Prostate gland (tissue), 2 donors: ENCODE results near the gene NLRP4. TPM values are rescaled to one million over a fixed set of nuclear protein-coding genes. Genes with fewer than 3 reads are reported as not detected.

Experiments
- DNase-seq: peaks from one replicate; pipeline ENCODE4 v3.0.0-alpha.2; 2019; ENCODE audit warnings: low spot score
- H3K27ac ChIP-seq, 2 donors: fragments of 200-600 bp; sonication (generic); 2 replicates each; pipeline ENCODE4 v1.5.1; 2017 to 2019
- H3K27me3 ChIP-seq: fragments of 200-600 bp; sonication (generic); replicated peaks from 2 replicates; pipeline ENCODE4 v1.5.1; 2019; ENCODE audit not compliant: insufficient read depth
- H3K36me3 ChIP-seq, 2 donors: fragments of 200-600 bp; sonication (generic); 1 replicate in 1 of 2; 2 replicates in 1 of 2; pipeline versions ENCODE4 v1.5.1 to v1.8.1; 2017 to 2019
- H3K4me1 ChIP-seq: fragments of 200-600 bp; sonication (generic); replicated peaks from 2 replicates; pipeline ENCODE4 v1.5.1; 2019
- H3K4me3 ChIP-seq, 2 donors: fragments of 200-600 bp; sonication (generic); 2 replicates each; pipeline ENCODE4 v1.5.1; 2017 to 2019
- H3K9me3 ChIP-seq: fragments of 200-600 bp; sonication (generic); 2 replicates; pipeline ENCODE4 v1.5.1; 2017
- CTCF ChIP-seq, 4 experiments: fragments of 200-600 bp in 2 of 4; fragments of 450-650 bp in 2 of 4; sonication (generic) in 2 of 4; IDR thresholded peaks; 1 replicate in 3 of 4; 2 replicates in 1 of 4; pipeline ENCODE4 v1.5.1; 2016 to 2019; ENCODE audit warnings: antibody characterized with exemption in 4 of 4, mild to moderate bottlenecking in 2 of 4, moderate library complexity in 2 of 4
- POLR2A ChIP-seq: fragments of 450-650 bp; IDR thresholded peaks from one replicate; pipeline ENCODE4 v1.6.1; 2016; ENCODE audit warnings: antibody characterized with exemption, mild to moderate bottlenecking
- POLR2AphosphoS5 ChIP-seq: sonication (generic); formaldehyde crosslinking; IDR thresholded peaks from one replicate; pipeline ENCODE4 v1.6.1; 2017; ENCODE audit warnings: antibody characterized with exemption
- WGBS: methylation state at CpG from one replicate; pipeline ENCODE4 v1.1.5; 2018; 5-methylcytosine and 5-hydroxymethylcytosine counted together
- intact Hi-C: fragments of 100-400 bp; cut with DNase I; formaldehyde crosslinking; loops from one replicate; pipeline ENCODE4 v1.14.2; 2022
- total RNA-seq, 2 donors: library from RNA; depleted of rRNA; stranded (reverse); fragments of >200 nt; gene quantifications; one replicate each; pipeline ENCODE4 v1.1.0, GENCODE V29; 2016

Gene NLRP4
- total RNA-seq, 2 donors from 2014 or later, result 5.1 TPM; not detected in 1

GRCh38 chr19:55867101-55867500 is 30.8 kb downstream of the NLRP4 start:
- DNase-seq, result no peak
- Histone ChIP-seq H3K4me3 (no peak overlapping the region), H3K4me1 (no peaks in the 10 kb centered on the region), H3K9me3 (no peaks in the 10 kb centered on the region), H3K36me3 (no peaks in the 10 kb centered on the region), H3K27ac (no peak overlapping the region), H3K27me3 (no peaks in the 10 kb centered on the region)
- WGBS, result 95% methylated on average over 7 of the region's 7 CpGs
- intact Hi-C loops, result no loop called here
- no peak for TF ChIP-seq CTCF (IDR thresholded peaks at IDR 0.05)
- no peak for TF ChIP-seq POLR2AphosphoS5
- TF ChIP-seq POLR2A, result no peak

- no peaks in the 10 kb centered on the region for H3K4me1 ChIP-seq
- TF ChIP-seq CTCF (IDR thresholded peaks at IDR 0.05) (no peak), POLR2AphosphoS5 (no peak), POLR2A (no peak)
- DNase-seq, result no peak
- no peaks in the 10 kb centered on the region for H3K9me3 ChIP-seq
- no peaks in the 10 kb centered on the region for H3K36me3 ChIP-seq
- intact Hi-C loops, result no loop called here
- H3K27me3 ChIP-seq, result no peaks in the 10 kb centered on the region
- no peak overlapping the region for H3K4me3 ChIP-seq
- WGBS, result 92% methylated on average over 11 of the region's 11 CpGs
- no peak overlapping the region for H3K27ac ChIP-seq
These were observed 34.4 kb downstream of the NLRP4 start for GRCh38 chr19:55870736-55871135.

GRCh38 chr19:55877211-55877610 is 40.9 kb downstream of the NLRP4 start:
- Histone ChIP-seq H3K27ac (no peak overlapping the region), H3K27me3 (no peaks in the 10 kb centered on the region), H3K9me3 (no peaks in the 10 kb centered on the region), H3K36me3 (no peaks in the 10 kb centered on the region), H3K4me3 (no peak overlapping the region), H3K4me1 (no peaks in the 10 kb centered on the region)
- intact Hi-C loops, result no loop called here
- DNase-seq, result no peak
- TF ChIP-seq POLR2AphosphoS5 (no peak), CTCF (IDR thresholded peaks at IDR 0.05) (no peak), POLR2A (no peak)
- WGBS, result 78% methylated on average over 3 of the region's 3 CpGs

GRCh38 chr19:55882626-55883025 is 46.3 kb downstream of the NLRP4 start:
- Histone ChIP-seq H3K27ac (no peak overlapping the region), H3K4me3 (no peak overlapping the region), H3K36me3 (no peaks in the 10 kb centered on the region), H3K4me1 (no peaks in the 10 kb centered on the region), H3K9me3 (no peaks in the 10 kb centered on the region), H3K27me3 (no peaks in the 10 kb centered on the region)
- WGBS, result 81% methylated on average over 4 of the region's 4 CpGs
- no peak for DNase-seq
- no peak for TF ChIP-seq POLR2A
- no peak for TF ChIP-seq POLR2AphosphoS5
- no peak for TF ChIP-seq CTCF (IDR thresholded peaks at IDR 0.05)
- intact Hi-C loops, result no loop called here

GRCh38 chr19:55898911-55899310 is 62.6 kb downstream of the NLRP4 start:
- Histone ChIP-seq H3K27me3 (no peaks in the 10 kb centered on the region), H3K4me3 (no peak overlapping the region), H3K4me1 (no peaks in the 10 kb centered on the region), H3K9me3 (no peaks in the 10 kb centered on the region), H3K36me3 (no peaks in the 10 kb centered on the region), H3K27ac (no peak overlapping the region)
- 80% methylated on average over 12 of the region's 12 CpGs for WGBS
- DNase-seq, result no peak
- TF ChIP-seq POLR2A (no peak), CTCF (IDR thresholded peaks at IDR 0.05) (no peak), POLR2AphosphoS5 (no peak)
- intact Hi-C loops, result no loop called here
